SK-N-SH (cell line): ENCODE measurements around the gene PTS. TPM values are rescaled to one million over a fixed set of nuclear protein-coding genes. Genes with fewer than 3 reads are reported as not detected.

Experiments used
- CTCF ChIA-PET: fragments of 300-600, 350-600 bp; formaldehyde crosslinking; extraction: SDS; loops from one replicate; lab custom pipeline; 2021; lab: Yijun Ruan, JAX
- POLR2A ChIA-PET: fragments of 350-600 bp; sonication (Branson Sonifier 250); formaldehyde crosslinking; extraction: SDS; loops from one replicate; lab custom pipeline; 2020; ENCODE audit warnings: antibody characterized with exemption, inconsistent platforms; lab: Yijun Ruan, JAX
- DNase-seq: peaks from one replicate; pipeline ENCODE4 v3.0.0; 2012
- H2AFZ ChIP-seq: fragments of 200-600 bp; sonication (generic); 2 replicates; pipeline ENCODE4 v1.8.1; 2016; ENCODE audit warnings: antibody characterized with exemption, mild to moderate bottlenecking, low read depth
- H3F3A ChIP-seq: fragments of 200-600 bp; sonication (generic); replicated peaks from 2 replicates; pipeline ENCODE3; 2016; ENCODE audit warnings: antibody characterized with exemption, mild to moderate bottlenecking; ENCODE audit not compliant: insufficient read depth
- H3K27ac ChIP-seq, 2 experiments: fragments of 200-500 bp in 1 of 2; fragments of 200-600 bp in 1 of 2; sonication (Bioruptor generic) in 1 of 2; sonication (generic), shearing (Covaris generic) in 1 of 2; 2 replicates each; pipeline versions ENCODE4 v1.5.1 to v1.6.1; 2014 to 2016; ENCODE audit warnings: low read depth in 2 of 2, inconsistent platforms in 1 of 2, low read length in 1 of 2, mild to moderate bottlenecking in 1 of 2, mixed read lengths in 1 of 2
- H3K27me3 ChIP-seq: fragments of 200-600 bp; sonication (generic), shearing (Covaris generic); 2 replicates; pipeline ENCODE4 v1.6.1; 2016; ENCODE audit warnings: mixed run types; ENCODE audit not compliant: insufficient read depth
- H3K36me3 ChIP-seq, 2 experiments: fragments of 200-500 bp in 1 of 2; fragments of 200-600 bp in 1 of 2; sonication (Bioruptor generic) in 1 of 2; sonication (generic) in 1 of 2; replicated peaks in 1 of 2; 2 replicates each; pipeline versions ENCODE3 to v1.5.1; 2014 to 2016; ENCODE audit warnings: low read length in 1 of 2, mild to moderate bottlenecking in 1 of 2; ENCODE audit not compliant: insufficient read depth in 2 of 2, control insufficient read depth in 1 of 2
- H3K4me1 ChIP-seq, 2 experiments: fragments of 200-500 bp in 1 of 2; fragments of 200-600 bp in 1 of 2; sonication (Bioruptor generic) in 1 of 2; sonication (generic), shearing (Covaris generic) in 1 of 2; 2 replicates each; pipeline versions ENCODE4 v1.5.1 to v1.6.1; 2014 to 2016; ENCODE audit warnings: low read depth in 1 of 2, low read length in 1 of 2, mixed run types in 1 of 2; ENCODE audit not compliant: insufficient read depth in 2 of 2, control insufficient read depth in 1 of 2
- H3K4me2 ChIP-seq: fragments of 200-600 bp; sonication (generic), shearing (Covaris generic); 2 replicates; pipeline ENCODE4 v1.6.1; 2017; ENCODE audit warnings: mixed run types
- H3K4me3 ChIP-seq, 2 experiments: fragments of 200-500 bp in 1 of 2; fragments of 200-600 bp in 1 of 2; sonication (Bioruptor generic) in 1 of 2; sonication (generic), shearing (Covaris generic) in 1 of 2; 2 replicates each; pipeline versions ENCODE4 v1.5.1 to v1.8.1; 2014 to 2016; ENCODE audit warnings: low read depth in 2 of 2, inconsistent platforms in 1 of 2, low read length in 1 of 2, mild to moderate bottlenecking in 1 of 2, mixed read lengths in 1 of 2, moderate library complexity in 1 of 2
- H3K79me2 ChIP-seq: fragments of 200-600 bp; sonication (generic); 2 replicates; pipeline ENCODE4 v1.8.1; 2017; ENCODE audit warnings: mild to moderate bottlenecking; ENCODE audit not compliant: insufficient read depth
- H3K9ac ChIP-seq: fragments of 200-600 bp; sonication (generic); 2 replicates; pipeline ENCODE4 v1.6.1; 2017; ENCODE audit warnings: mixed run types
- H3K9me2 ChIP-seq: fragments of 200-600 bp; sonication (generic); 2 replicates; pipeline ENCODE4 v1.6.1; 2017; ENCODE audit warnings: mixed run types
- H3K9me3 ChIP-seq: fragments of 200-600 bp; sonication (generic); 2 replicates; pipeline ENCODE4 v1.6.1; 2017; ENCODE audit warnings: mixed run types, mild to moderate bottlenecking, moderate library complexity
- H4K20me1 ChIP-seq: fragments of 200-600 bp; sonication (generic); 2 replicates; pipeline ENCODE4 v1.6.1; 2017; ENCODE audit warnings: mild to moderate bottlenecking, mixed run types; ENCODE audit not compliant: insufficient read depth
- EP300 ChIP-seq, 2 experiments: IDR thresholded peaks; 2 replicates each; pipeline versions ENCODE4 v1.4.0 to v1.6.1; 2012; ENCODE audit warnings: borderline replicate concordance in 1 of 2, low read depth in 1 of 2, low read length in 1 of 2
- FOXJ3 ChIP-seq: sonication (generic); formaldehyde crosslinking; IDR thresholded peaks from 2 replicates; pipeline ENCODE4 v1.5.1; 2020; ENCODE audit warnings: mild to moderate bottlenecking, missing genetic modification reagents
- YY1 ChIP-seq: IDR thresholded peaks from 2 replicates; pipeline ENCODE4 v1.4.0; 2012; ENCODE audit warnings: low read depth, mild to moderate bottlenecking
- WGBS: methylation state at CpG from one replicate; pipeline ENCODE4 v1.1.6; 2017; ENCODE audit warnings: low lambda C conversion rate; 5-methylcytosine and 5-hydroxymethylcytosine counted together
- polyA plus RNA-seq, 3 experiments: library from polyadenylated mRNA; depleted of rRNA; stranded (reverse); fragments of >200 nt; gene quantifications; 2 replicates each; pipeline ENCODE4 v1.2.3, GENCODE V29; 2012
- small RNA-seq, 7 experiments: library from RNA; depleted of rRNA; stranded (forward); fragments of <200 nt; gene quantifications; one replicate each; pipeline ENCODE3, GENCODE V24; 2012

The PTS gene
- polyA plus RNA-seq, 1 of the 3 experiments (the other 2 are of a cell fraction), result 54.0 TPM

- H3K79me2 ChIP-seq, result no peaks in the 10 kb centered on the region
- peaks cover 5% of the 10 kb centered on the region for H3F3A ChIP-seq
- no peak overlapping the region for H3K4me3 ChIP-seq
- CTCF ChIA-PET, result interaction anchor here (0.6 to 29.6 kb wide), 13 partner anchors 12 to 1011 kb away, joined by 3 to 620 read pairs (median 9); partner anchors contain the start of gene PTS
- H2AFZ ChIP-seq, result no peak overlapping the region
- H3K36me3 ChIP-seq, result no peaks in the 10 kb centered on the region
- no peaks in the 10 kb centered on the region for H3K9me2 ChIP-seq
- no peaks in the 10 kb centered on the region for H3K27me3 ChIP-seq
- TF ChIP-seq YY1 (no peak), FOXJ3 (CRISPR knock-in tag) (no peak), EP300 (IDR thresholded peaks at IDR 0.05; ENCODE audit: borderline replicate concordance in 1 of 2, low read depth in 1 of 2, low read length in 1 of 2) (no peak)
- no peaks in the 10 kb centered on the region for H3K9me3 ChIP-seq
- POLR2A ChIA-PET, result no interaction called here
- H3K4me1 ChIP-seq, result peaks cover 4 to 8% of the 10 kb centered on the region in 2 experiments; a peak in 3 of 4 replicates
- DNase-seq, result no peak
- H4K20me1 ChIP-seq, result no peaks in the 10 kb centered on the region
- H3K4me2 ChIP-seq, result no peak overlapping the region
- 69% methylated on average over 3 of the region's 4 CpGs for WGBS
- H3K9ac ChIP-seq, result no peak overlapping the region
- no peak overlapping the region for H3K27ac ChIP-seq
Measured at GRCh38 chr11:112281726-112282125, 55.5 kb downstream of the PTS start.

Small RNA genes within 50 kb of the gene (small RNA-seq; reads per million reads assigned to genes)
- gene MRPS36P4, result 0 to 0.52 (median 0) reads per million in 7 experiments

Other genes with a start within 250 kb of the PTS start
- 14.4 and 17.8 TPM in 2 replicates for gene DLAT, start 201.0 kb upstream of the PTS start, polyA plus RNA-seq (2012; rRNA removed)
- 0.97 and 2.0 TPM in 2 replicates for gene PIH1D2, start 152.4 kb upstream of the PTS start, polyA plus RNA-seq (2012; rRNA removed)
- 9.2 and 13.1 TPM in 2 replicates for gene NKAPD1, start 152.1 kb upstream of the PTS start, polyA plus RNA-seq (2012; rRNA removed)
- 156 and 188 TPM in 2 replicates for gene TIMM8B, start 139.7 kb upstream of the PTS start, polyA plus RNA-seq (2012; rRNA removed)
- gene SDHD, start 139.6 kb upstream of the PTS start, polyA plus RNA-seq (2012; rRNA removed), result 169 and 192 TPM in 2 replicates
- 0.28 TPM in 1 of 2 replicates, not detected in the other for gene IL18, start 62.3 kb upstream of the PTS start, polyA plus RNA-seq (2012; rRNA removed)
- 0.15 TPM in 1 of 2 replicates, not detected in the other for gene TEX12, start 59.1 kb upstream of the PTS start, polyA plus RNA-seq (2012; rRNA removed)
- gene BCO2, start 50.9 kb upstream of the PTS start, polyA plus RNA-seq (2012; rRNA removed), result 0.87 and 1.2 TPM in 2 replicates
- gene PLET1, start 34.4 kb downstream of the PTS start, polyA plus RNA-seq (2012; rRNA removed), result not detected in 2 replicates